ENCODE data around the gene YAF2. TPM values are rescaled to one million over a fixed set of nuclear protein-coding genes. Genes with fewer than 3 reads are reported as not detected.
"Not testable (repeated sequence)": the region's sequence is repeated elsewhere in the genome, so short reads cannot be mapped to it uniquely, and the experiment has no call there.

Gene YAF2
- total RNA-seq, 2 donors from 2014 or later: 17.6 to 27.0 TPM

DNA sequence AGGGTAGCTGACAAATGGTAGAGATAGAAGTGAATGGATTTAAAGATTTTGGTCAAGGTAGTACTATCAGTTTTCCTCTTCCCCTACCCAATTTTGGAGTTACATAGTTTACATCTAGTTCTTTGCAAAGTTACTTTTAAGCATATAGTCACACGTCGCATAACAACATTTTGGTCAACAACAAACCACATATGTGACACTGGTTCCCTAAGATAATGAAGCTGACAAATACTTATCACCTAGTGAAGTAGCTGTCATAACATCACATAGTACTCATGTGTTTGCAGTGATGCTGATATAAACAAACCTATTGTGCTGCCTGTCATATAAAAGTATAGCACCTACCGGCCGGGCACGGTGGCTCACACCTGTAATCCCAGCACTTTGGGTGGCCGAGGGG is 45.4 kb downstream of the YAF2 start:
- H3K9me3 ChIP-seq: no peaks in the 10 kb centered on the region
- H3K4me1 ChIP-seq: no peaks in the 10 kb centered on the region
- H3K27ac ChIP-seq: no peak overlapping the region
- intact Hi-C loops (cut with DNase I): no loop called here
- peaks cover 0 to 4% of the 10 kb centered on the region in 2 donors for H3K36me3 ChIP-seq (replicated peaks in 1 of 2; ENCODE audit: insufficient read depth in 1 of 2, low read depth in 2 of 2)
- no peak for DNase-seq
- no peak overlapping the region for H3K4me3 ChIP-seq
- 92 to 98% methylated on average over 6 of the region's 6 CpGs for WGBS, 2 donors
- TF ChIP-seq POLR2A (IDR thresholded peaks at IDR 0.05): no peak
- no peak for TF ChIP-seq CTCF (IDR thresholded peaks at IDR 0.05)
- ATAC-seq: no peak
- H3K27me3 ChIP-seq: no peaks in the 10 kb centered on the region

- H3K4me3 ChIP-seq: no peak overlapping the region
- no peaks in the 10 kb centered on the region for H3K27me3 ChIP-seq
- 86 to 100% methylated on average over 1 of the region's 1 CpG for WGBS, 2 donors
- no peak overlapping the region for H3K27ac ChIP-seq
- intact Hi-C loops (cut with DNase I): no loop called here
- H3K4me1 ChIP-seq: no peaks in the 10 kb centered on the region
- no peak for DNase-seq
- ATAC-seq: no peak
- no peaks in the 10 kb centered on the region for H3K9me3 ChIP-seq
- H3K36me3 ChIP-seq (replicated peaks in 1 of 2; ENCODE audit: insufficient read depth in 1 of 2, low read depth in 2 of 2): peaks cover 0 to 4% of the 10 kb centered on the region in 2 donors
- TF ChIP-seq CTCF (IDR thresholded peaks at IDR 0.05) (no peak), POLR2A (IDR thresholded peaks at IDR 0.05) (no peak)
Observed at GRCh38 chr12:42192258-42192657, 45.8 kb downstream of the YAF2 start.

DNA sequence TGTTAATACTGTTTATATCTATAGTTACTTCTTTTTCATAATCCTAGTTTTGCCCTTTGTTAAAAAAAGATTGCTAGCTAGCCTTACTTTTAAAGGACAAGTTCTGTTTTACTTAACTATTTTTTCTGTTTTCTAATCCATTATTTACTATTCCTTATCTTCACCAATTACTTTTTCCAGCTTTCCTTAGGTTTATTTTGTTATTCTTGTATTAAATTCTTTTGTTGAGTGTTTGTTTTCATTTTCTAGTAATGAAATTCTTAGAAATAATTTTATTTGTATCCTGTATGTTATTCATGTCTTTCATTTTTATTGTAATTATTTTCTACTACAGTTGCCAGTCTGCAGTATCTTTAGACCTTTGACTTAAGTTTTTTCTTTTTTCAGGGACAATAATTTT is 47.7 kb downstream of the YAF2 start:
- no peaks in the 10 kb centered on the region for H3K27me3 ChIP-seq
- DNase-seq (no peak), ATAC-seq (no peak)
- H3K4me1 ChIP-seq: no peaks in the 10 kb centered on the region
- H3K36me3 ChIP-seq (replicated peaks in 1 of 2; ENCODE audit: insufficient read depth in 1 of 2, low read depth in 2 of 2): peaks cover 0 to 4% of the 10 kb centered on the region in 2 donors
- intact Hi-C loops (cut with DNase I): no loop called here
- H3K27ac ChIP-seq: no peak overlapping the region
- no peak for TF ChIP-seq POLR2A (IDR thresholded peaks at IDR 0.05)
- H3K4me3 ChIP-seq: no peak overlapping the region
- H3K9me3 ChIP-seq: no peaks in the 10 kb centered on the region

DNA sequence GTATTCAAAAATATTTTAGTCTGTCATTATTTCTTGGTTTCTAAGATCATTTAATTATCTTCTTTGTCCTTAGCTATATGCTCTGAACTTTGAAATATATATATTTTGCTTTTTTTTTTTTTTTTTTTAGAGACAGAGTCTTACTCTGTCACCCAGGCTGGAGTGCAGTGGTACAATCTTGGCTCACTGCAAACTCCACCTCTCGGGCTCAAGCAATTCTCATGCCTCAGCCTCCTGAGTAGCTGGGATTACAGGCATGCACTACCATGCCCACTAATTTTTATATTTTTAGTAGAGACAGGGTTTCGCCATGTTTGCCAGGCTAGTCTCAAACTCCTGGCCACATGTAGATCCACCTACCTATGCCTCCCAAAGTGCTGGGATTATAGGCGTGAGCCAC is 49.8 kb downstream of the YAF2 start:
- intact Hi-C loops (cut with DNase I); H3K27me3 ChIP-seq; ATAC-seq; H3K4me3 ChIP-seq; H3K9me3 ChIP-seq; DNase-seq; H3K27ac ChIP-seq; H3K4me1 ChIP-seq; H3K36me3 ChIP-seq (replicated peaks in 1 of 2; ENCODE audit: insufficient read depth in 1 of 2, low read depth in 2 of 2): not testable (repeated sequence)
- WGBS, 2 donors: 97 to 98% methylated on average over 3 of the region's 3 CpGs

DNA sequence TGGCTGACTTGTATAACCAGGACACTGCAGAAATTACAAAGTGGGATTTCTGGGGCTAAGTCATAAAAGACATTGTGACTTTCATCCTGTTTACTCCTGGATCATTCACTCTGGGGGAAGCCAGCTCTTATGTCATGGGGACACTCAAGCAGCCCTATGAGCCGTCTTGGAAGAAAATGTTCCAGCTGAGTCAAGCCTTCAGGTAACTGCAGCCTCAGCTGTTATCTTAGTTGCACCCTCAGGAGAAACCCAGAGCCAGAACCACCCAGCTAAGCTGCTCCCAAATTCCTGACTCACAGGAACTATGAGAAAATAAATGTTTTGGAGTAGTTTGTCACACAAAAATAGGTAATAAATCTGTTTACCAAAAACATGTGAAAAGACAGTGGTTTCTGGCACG is 50.2 kb downstream of the YAF2 start:
- DNase-seq: no peak
- Histone ChIP-seq H3K4me3 (no peak overlapping the region), H3K4me1 (no peaks in the 10 kb centered on the region), H3K27ac (no peak overlapping the region), H3K36me3 (replicated peaks in 1 of 2; ENCODE audit: insufficient read depth in 1 of 2, low read depth in 2 of 2) (peaks cover 0 to 2% of the 10 kb centered on the region in 2 donors), H3K9me3 (no peaks in the 10 kb centered on the region), H3K27me3 (no peaks in the 10 kb centered on the region)
- no peak for ATAC-seq
- WGBS, 2 donors: 55 to 87% methylated on average over 2 of the region's 2 CpGs
- intact Hi-C loops (cut with DNase I): no loop called here
- TF ChIP-seq POLR2A (IDR thresholded peaks at IDR 0.05) (no peak), CTCF (IDR thresholded peaks at IDR 0.05) (no peak)

- TF ChIP-seq POLR2A (IDR thresholded peaks at IDR 0.05) (no peak), CTCF (IDR thresholded peaks at IDR 0.05) (no peak)
- no peak for ATAC-seq
- no peak overlapping the region for H3K27ac ChIP-seq
- no peaks in the 10 kb centered on the region for H3K27me3 ChIP-seq
- no peak overlapping the region for H3K4me3 ChIP-seq
- no peak for DNase-seq
- H3K4me1 ChIP-seq: no peaks in the 10 kb centered on the region
- H3K9me3 ChIP-seq: no peaks in the 10 kb centered on the region
- intact Hi-C loops (cut with DNase I): no loop called here
- no peaks in the 10 kb centered on the region for H3K36me3 ChIP-seq (replicated peaks in 1 of 2; ENCODE audit: insufficient read depth in 1 of 2, low read depth in 2 of 2)
- WGBS, 2 donors: 78 to 81% methylated on average over 2 of the region's 2 CpGs
Observed at GRCh38 chr12:42186793-42187192, 51.3 kb downstream of the YAF2 start.

Measured in body of pancreas (tissue), 4 donors.